22Rv1 (cell line): Measurements from ENCODE around the gene ATF4.

Source experiments
- CTCF ChIP-seq: fragments of 450-650 bp; IDR thresholded peaks from 2 replicates; pipeline ENCODE4 v1.5.1; 2017; ENCODE audit warnings: mild to moderate bottlenecking
- ZFX ChIP-seq: fragments of 450-650 bp; IDR thresholded peaks from 2 replicates; pipeline ENCODE4 v1.6.1; 2017; ENCODE audit warnings: antibody characterized with exemption, borderline replicate concordance

- TF ChIP-seq CTCF: no peak
- TF ChIP-seq ZFX: no peak
Observed at GRCh38 chr22:39524089-39524752, 3.9 kb downstream of the ATF4 start.
